ACC112 (cell line): Measurements from ENCODE around the gene RTP1.
"Not testable (repeated sequence)": the region's sequence is repeated elsewhere in the genome, so short reads cannot be mapped to it uniquely, and the experiment has no call there.

ENCODE experiments used
- H2AFZ ChIP-seq: fragments of 200-600 bp; sonication (generic); one replicate; pipeline ENCODE4 v1.6.0; 2017; ENCODE audit warnings: antibody characterized with exemption, low read length; ENCODE audit not compliant: unreplicated experiment
- H3K27ac ChIP-seq: fragments of 200-600 bp; sonication (generic); 2 replicates; pipeline ENCODE4 v1.5.1; 2014; ENCODE audit warnings: low read depth, mild to moderate bottlenecking, antibody characterized with exemption, low read length, moderate library complexity
- H3K27me3 ChIP-seq: fragments of 200-600 bp; sonication (generic); 2 replicates; pipeline ENCODE4 v1.6.1; 2014; ENCODE audit warnings: mild to moderate bottlenecking, antibody characterized with exemption, low read length, moderate library complexity, mixed read lengths; ENCODE audit not compliant: insufficient read depth
- H3K36me3 ChIP-seq: fragments of 200-600 bp; sonication (generic); 2 replicates; pipeline ENCODE4 v1.6.1; 2016; ENCODE audit warnings: mild to moderate bottlenecking, antibody characterized with exemption, low read length, moderate library complexity, mixed read lengths; ENCODE audit not compliant: insufficient read depth
- H3K4me1 ChIP-seq: fragments of 200-600 bp; sonication (generic); one replicate; pipeline ENCODE4 v1.6.1; 2016; ENCODE audit warnings: low read length, mixed read lengths; ENCODE audit not compliant: insufficient read depth, unreplicated experiment, control insufficient read depth
- H3K4me3 ChIP-seq: fragments of 200-600 bp; sonication (generic); 2 replicates; pipeline ENCODE4 v1.5.1; 2014; ENCODE audit warnings: mild to moderate bottlenecking, low read depth, low read length
- H3K79me2 ChIP-seq: fragments of 200-600 bp; sonication (generic); one replicate; pipeline ENCODE4 v1.6.0; 2016; ENCODE audit warnings: low read length; ENCODE audit not compliant: control insufficient read depth, unreplicated experiment, insufficient read depth

Gene RTP1

GRCh38 chr3:187198490-187198889, 1.2 kb downstream of the RTP1 start:
- Histone ChIP-seq H3K36me3 (no peaks in the 10 kb centered on the region), H3K27ac (no peak overlapping the region), H3K27me3 (peaks cover 22% of the 10 kb centered on the region), H3K4me1 (no peaks in the 10 kb centered on the region), H3K4me3 (no peak overlapping the region), H3K79me2 (no peaks in the 10 kb centered on the region), H2AFZ (no peak overlapping the region)

- H3K4me3 ChIP-seq, H3K79me2 ChIP-seq, H2AFZ ChIP-seq, H3K36me3 ChIP-seq, H3K27ac ChIP-seq, H3K4me1 ChIP-seq: not testable (repeated sequence)
- peaks cover 22% of the 10 kb centered on the region for H3K27me3 ChIP-seq
Measured at GRCh38 chr3:187199463-187200050, 2.3 kb downstream of the RTP1 start.

- no peak overlapping the region for H3K27ac ChIP-seq
- H3K79me2 ChIP-seq: no peaks in the 10 kb centered on the region
- H3K4me3 ChIP-seq: no peak overlapping the region
- H2AFZ ChIP-seq: no peak overlapping the region
- peaks cover 11% of the 10 kb centered on the region for H3K4me1 ChIP-seq
- peaks cover 38% of the 10 kb centered on the region for H3K27me3 ChIP-seq
- no peaks in the 10 kb centered on the region for H3K36me3 ChIP-seq
Measured at GRCh38 chr3:187205683-187206082, 8.4 kb downstream of the RTP1 start.

GRCh38 chr3:187207062-187207461, 9.8 kb downstream of the RTP1 start:
- H2AFZ ChIP-seq: no peak overlapping the region
- H3K79me2 ChIP-seq: no peaks in the 10 kb centered on the region
- H3K4me1 ChIP-seq: peaks cover 11% of the 10 kb centered on the region
- H3K27ac ChIP-seq: no peak overlapping the region
- H3K27me3 ChIP-seq: peaks cover 25% of the 10 kb centered on the region
- no peaks in the 10 kb centered on the region for H3K36me3 ChIP-seq
- no peak overlapping the region for H3K4me3 ChIP-seq

- Histone ChIP-seq H3K27ac (no peak overlapping the region), H3K36me3 (no peaks in the 10 kb centered on the region), H3K79me2 (no peaks in the 10 kb centered on the region), H3K27me3 (peaks cover 21% of the 10 kb centered on the region), H3K4me1 (peaks cover 11% of the 10 kb centered on the region), H2AFZ (no peak overlapping the region), H3K4me3 (no peak overlapping the region)
Measured at GRCh38 chr3:187207624-187208023, 10.3 kb downstream of the RTP1 start.

- H3K4me1 ChIP-seq: peaks cover 11% of the 10 kb centered on the region
Measured at GRCh38 chr3:187208159-187208558, 10.9 kb downstream of the RTP1 start.

GRCh38 chr3:187209491-187209890, 12.2 kb downstream of the RTP1 start:
- no peak overlapping the region for H3K27ac ChIP-seq
- no peaks in the 10 kb centered on the region for H3K36me3 ChIP-seq
- H3K79me2 ChIP-seq: no peaks in the 10 kb centered on the region
- H3K4me3 ChIP-seq: no peak overlapping the region
- H3K27me3 ChIP-seq: peaks cover 16% of the 10 kb centered on the region
- peaks cover 11% of the 10 kb centered on the region for H3K4me1 ChIP-seq
- H2AFZ ChIP-seq: no peak overlapping the region

More at GRCh38 chr3:187208159-187208558, 10.9 kb downstream of the RTP1 start:
- Histone ChIP-seq H3K27me3 (peaks cover 16% of the 10 kb centered on the region), H2AFZ (no peak overlapping the region), H3K79me2 (no peaks in the 10 kb centered on the region), H3K36me3 (no peaks in the 10 kb centered on the region), H3K27ac (no peak overlapping the region), H3K4me3 (no peak overlapping the region)

- no peaks in the 10 kb centered on the region for H3K36me3 ChIP-seq
- H3K27me3 ChIP-seq: peaks cover 13% of the 10 kb centered on the region
- H3K79me2 ChIP-seq: no peaks in the 10 kb centered on the region
- H3K4me1 ChIP-seq: peaks cover 11% of the 10 kb centered on the region
- no peak overlapping the region for H2AFZ ChIP-seq
- no peak overlapping the region for H3K4me3 ChIP-seq
- no peak overlapping the region for H3K27ac ChIP-seq
Measured at GRCh38 chr3:187210091-187210490, 12.8 kb downstream of the RTP1 start.

- Histone ChIP-seq H2AFZ (no peak overlapping the region), H3K27me3 (peaks cover 7% of the 10 kb centered on the region), H3K27ac (no peak overlapping the region), H3K4me1 (peaks cover 11% of the 10 kb centered on the region), H3K36me3 (no peaks in the 10 kb centered on the region), H3K79me2 (no peaks in the 10 kb centered on the region), H3K4me3 (no peak overlapping the region)
Measured at GRCh38 chr3:187210545-187211327, 13.4 kb downstream of the RTP1 start.

- H3K4me3 ChIP-seq: no peak overlapping the region
- peaks cover 11% of the 10 kb centered on the region for H3K4me1 ChIP-seq
- no peaks in the 10 kb centered on the region for H3K79me2 ChIP-seq
- H3K27me3 ChIP-seq: peaks cover 9% of the 10 kb centered on the region; the same call in 1 of the 2 replicates
- no peak overlapping the region for H3K27ac ChIP-seq
- H2AFZ ChIP-seq: no peak overlapping the region
- no peaks in the 10 kb centered on the region for H3K36me3 ChIP-seq
Measured at GRCh38 chr3:187211532-187212195, 14.4 kb downstream of the RTP1 start.

GRCh38 chr3:187212196-187212545, 14.9 kb downstream of the RTP1 start:
- Histone ChIP-seq H3K27ac (no peak overlapping the region), H3K4me1 (peaks cover 11% of the 10 kb centered on the region), H3K27me3 (peaks cover 11% of the 10 kb centered on the region; the same call in 1 of the 2 replicates), H3K79me2 (no peaks in the 10 kb centered on the region), H3K36me3 (no peaks in the 10 kb centered on the region), H2AFZ (no peak overlapping the region), H3K4me3 (no peak overlapping the region)
